ENCODE data around the gene KIF2C.

DNA sequence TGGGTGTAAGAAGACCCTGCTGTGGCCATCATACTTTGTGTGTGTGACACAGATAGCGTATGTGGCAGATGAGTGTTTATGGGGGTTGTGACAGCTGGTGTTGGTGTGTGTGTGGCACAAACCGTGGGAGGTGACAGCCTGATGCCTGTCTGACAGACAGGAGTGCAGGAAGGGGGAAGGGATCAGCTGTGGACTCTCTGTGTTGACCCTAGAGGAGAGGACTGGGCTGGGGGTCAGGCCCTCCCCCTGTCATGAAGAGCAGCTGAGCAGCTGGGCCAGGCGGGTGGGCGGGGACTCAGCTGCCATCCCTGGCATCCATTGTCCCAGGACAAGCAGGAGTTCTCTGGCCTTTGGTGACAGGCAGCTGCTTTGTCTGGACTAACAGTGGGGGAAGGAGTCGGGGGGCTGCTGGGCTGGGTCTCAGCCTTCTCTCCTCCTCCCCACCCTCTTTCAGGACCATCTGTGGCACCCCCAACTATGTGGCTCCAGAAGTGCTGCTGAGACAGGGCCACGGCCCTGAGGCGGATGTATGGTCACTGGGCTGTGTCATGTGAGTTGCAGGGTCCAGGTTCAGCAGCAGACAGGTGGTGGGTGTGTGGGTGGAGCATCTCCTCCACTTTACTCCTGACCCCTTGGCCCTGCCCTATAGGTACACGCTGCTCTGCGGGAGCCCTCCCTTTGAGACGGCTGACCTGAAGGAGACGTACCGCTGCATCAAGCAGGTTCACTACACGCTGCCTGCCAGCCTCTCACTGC, 62.8 kb downstream of the KIF2C start:
- TF ChIP-seq, protein P1, sequence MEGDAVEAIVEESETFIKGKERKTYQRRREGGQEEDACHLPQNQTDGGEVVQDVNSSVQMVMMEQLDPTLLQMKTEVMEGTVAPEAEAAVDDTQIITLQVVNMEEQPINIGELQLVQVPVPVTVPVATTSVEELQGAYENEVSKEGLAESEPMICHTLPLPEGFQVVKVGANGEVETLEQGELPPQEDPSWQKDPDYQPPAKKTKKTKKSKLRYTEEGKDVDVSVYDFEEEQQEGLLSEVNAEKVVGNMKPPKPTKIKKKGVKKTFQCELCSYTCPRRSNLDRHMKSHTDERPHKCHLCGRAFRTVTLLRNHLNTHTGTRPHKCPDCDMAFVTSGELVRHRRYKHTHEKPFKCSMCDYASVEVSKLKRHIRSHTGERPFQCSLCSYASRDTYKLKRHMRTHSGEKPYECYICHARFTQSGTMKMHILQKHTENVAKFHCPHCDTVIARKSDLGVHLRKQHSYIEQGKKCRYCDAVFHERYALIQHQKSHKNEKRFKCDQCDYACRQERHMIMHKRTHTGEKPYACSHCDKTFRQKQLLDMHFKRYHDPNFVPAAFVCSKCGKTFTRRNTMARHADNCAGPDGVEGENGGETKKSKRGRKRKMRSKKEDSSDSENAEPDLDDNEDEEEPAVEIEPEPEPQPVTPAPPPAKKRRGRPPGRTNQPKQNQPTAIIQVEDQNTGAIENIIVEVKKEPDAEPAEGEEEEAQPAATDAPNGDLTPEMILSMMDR (IDR thresholded peaks at IDR 0.05; ENCODE audit: insufficient read depth, low read depth, low read length): no peak
- TF ChIP-seq EZH2 (IDR thresholded peaks at IDR 0.05; ENCODE audit: insufficient read depth, low read length): no peak

Measured in astrocyte (in vitro differentiated cells and primary cell).